Right renal cortex interstitium (tissue), 3 donors: ENCODE data around the gene PKN2. TPM values are rescaled to one million over a fixed set of nuclear protein-coding genes. Genes with fewer than 3 reads are reported as not detected.

Experiments used
- DNase-seq, 3 donors: peaks; one replicate each; pipeline ENCODE4 v3.0.0-alpha.2; 2013; ENCODE audit warnings: low read depth in 3 of 3, low spot score in 2 of 3
- polyA plus RNA-seq, 3 donors: library from polyadenylated mRNA; unstranded; fragments of 120-200 nt; gene quantifications; one replicate each; pipeline ENCODE4 v1.2.1, GENCODE V29; 2013; ENCODE audit not compliant: insufficient read length in 3 of 3

Gene PKN2
- polyA plus RNA-seq, 3 donors = 62.9 to 71.7 (median 67.0) TPM

DNA sequence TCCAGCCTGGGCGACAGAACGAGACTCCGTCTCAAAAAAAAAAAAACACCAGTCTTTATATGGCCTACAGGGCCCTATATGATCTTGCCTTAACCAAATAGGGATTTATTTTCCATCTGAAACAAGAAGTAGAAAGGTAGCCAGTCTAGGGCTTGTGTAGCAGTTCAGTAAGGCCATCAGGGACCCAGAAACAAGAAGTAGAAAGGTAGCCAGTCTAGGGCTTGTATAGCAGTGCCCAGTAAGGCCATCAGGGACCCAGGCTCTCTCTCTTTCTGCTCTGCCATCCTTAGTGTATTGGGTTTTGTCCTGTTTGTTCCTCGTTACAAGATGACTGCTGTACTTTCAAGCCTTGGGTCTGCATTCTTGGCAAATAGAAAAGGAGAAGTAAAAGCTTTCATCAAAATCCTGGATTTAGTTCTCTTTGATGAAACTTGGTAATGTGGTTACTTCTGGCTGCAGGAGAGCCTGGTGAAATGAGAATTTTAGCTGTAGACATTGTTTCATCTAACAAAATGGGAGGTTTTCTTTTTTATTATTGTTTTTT, 46.1 kb downstream of the PKN2 start:
- DNase-seq = no peak

GRCh38 chr1:88730995-88731394, 46.9 kb downstream of the PKN2 start:
- DNase-seq = no peak

- peak in 1 of 3 donors; percentile 15 for DNase-seq
These were observed 47.6 kb downstream of the PKN2 start for GRCh38 chr1:88731475-88732269.

DNA sequence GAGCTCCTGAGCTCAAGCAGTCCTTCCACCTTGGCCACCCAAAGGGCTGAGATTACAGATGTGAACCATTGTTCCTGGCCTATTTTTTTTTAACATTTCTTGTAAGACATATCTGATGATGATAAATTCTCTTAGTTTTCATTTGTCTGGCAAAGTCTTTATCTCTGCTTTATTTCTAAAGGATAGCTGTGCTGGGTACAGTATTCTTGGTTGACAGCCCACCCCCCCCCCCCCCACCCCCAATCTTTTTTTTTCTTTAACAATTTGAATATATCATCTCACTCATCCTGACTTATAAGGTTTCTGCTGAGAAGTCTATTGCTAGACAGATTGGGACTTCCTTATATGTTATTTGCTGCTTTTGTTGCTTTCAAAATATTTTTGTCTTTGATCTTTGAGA, 51.3 kb downstream of the PKN2 start:
- DNase-seq = no peak

- no peak for DNase-seq
These were observed 51.8 kb downstream of the PKN2 start for GRCh38 chr1:88735909-88736308.

DNA sequence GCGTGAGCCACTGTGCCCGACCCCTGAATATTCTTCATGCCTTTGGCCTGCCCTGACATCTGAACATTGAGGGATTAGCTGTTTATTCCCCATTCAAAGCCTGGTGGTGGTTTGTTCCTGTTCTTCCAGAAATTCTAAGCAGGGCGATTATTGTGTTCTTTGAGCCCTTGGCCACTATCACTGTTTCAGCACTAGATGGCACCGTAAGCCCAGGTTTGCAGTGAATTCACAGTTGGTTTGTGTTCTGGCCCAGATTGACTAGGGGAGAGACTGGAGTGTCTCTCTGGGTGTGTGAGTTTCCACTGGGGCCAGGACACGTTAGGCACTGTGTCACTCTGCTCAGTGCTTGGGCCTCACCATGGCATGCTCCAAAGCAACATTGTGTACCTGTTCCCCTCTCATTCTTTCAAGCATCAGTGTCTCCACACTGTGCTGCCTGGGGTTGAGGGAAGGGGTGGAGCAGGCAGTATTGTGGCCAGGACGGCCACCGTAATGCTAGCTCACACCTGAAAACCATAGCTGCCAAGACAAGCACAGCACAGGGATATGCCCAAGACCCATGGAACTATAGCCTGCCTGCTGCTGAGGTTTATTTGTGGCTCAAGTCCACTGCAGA, 52.7 kb downstream of the PKN2 start:
- no peak for DNase-seq

DNA sequence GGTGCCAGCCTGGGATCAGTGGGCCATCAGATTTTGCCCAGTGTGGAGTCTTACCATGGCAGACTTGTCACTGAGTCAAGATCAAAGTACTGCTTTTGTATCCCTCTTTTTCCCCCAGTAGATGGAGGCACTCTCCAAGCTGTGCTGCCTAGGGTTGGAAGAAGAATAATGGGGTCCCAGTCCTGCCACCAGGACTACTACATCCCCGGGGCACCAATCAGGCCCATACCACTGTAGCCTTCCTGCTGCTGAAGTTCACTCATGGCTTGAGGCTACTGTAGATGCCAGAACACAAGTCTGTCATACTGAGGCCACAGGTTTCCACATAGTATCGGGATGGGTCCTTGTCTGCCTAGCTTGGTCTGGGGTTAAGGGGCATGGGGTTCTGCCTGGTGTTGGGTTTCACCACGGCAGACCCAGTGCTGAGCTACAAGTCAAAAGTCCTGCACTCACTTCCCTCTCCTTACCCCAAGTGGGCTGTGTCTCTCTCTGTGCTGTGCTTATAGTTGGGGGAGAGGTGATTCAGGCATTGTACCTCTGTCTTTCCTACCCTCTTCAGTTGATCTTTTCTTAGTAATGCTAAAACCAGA, 53.4 kb downstream of the PKN2 start:
- no peak for DNase-seq

DNA sequence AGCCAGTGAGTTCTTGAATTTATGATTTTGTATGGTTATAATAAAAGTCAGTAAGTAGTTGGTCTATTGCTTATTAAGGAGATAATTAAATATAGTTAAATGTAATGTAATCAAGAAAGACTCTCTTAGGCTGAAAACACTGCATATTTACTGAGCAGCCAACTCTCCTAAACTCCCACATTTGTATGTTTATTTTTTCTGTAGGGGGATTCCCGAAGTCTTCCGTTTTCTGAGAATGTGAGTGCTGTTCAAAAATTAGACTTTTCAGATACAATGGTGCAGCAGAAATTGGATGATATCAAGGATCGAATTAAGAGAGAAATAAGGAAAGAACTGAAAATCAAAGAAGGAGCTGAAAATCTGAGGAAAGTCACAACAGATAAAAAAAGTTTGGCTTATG, 56.7 kb downstream of the PKN2 start:
- DNase-seq = no peak

DNA sequence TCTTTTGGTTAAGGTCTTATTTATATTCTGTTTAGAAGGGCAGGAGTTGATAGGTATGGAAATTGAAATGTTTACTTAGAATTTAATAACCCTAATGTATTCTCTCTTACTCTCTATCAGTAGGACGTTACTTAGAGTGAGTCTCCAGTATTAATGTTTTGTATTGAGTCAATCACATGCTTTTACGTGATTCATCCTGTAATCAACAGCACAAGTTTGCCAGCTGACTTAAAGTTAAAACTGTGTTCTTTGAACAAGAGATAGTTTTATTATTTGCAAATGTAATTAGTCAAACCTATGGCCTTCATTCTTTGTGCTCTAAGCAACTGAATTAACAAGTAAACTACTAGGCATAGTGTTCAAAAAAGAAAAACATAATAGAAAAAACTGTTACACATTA, 57.3 kb downstream of the PKN2 start:
- no peak for DNase-seq

DNA sequence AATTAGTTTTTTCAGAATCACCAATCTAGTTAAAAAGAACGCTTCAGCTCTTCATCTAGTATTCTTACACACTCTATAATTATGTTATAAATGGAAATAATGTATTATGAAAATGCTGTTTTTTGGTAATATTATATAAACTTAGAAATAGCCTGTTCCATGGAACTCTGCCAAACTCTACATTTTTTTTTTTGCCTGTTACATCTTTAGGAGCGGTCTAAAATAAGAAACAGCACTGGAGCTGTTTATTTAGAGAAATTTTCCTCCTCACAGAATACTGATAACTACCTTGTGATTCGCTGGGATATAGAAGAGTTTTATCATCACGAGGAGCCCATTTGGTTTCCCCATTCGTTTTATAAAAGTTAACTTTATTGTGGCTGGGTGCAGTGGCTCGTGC, 58.5 kb downstream of the PKN2 start:
- no peak for DNase-seq

- DNase-seq = no peak
These were observed 60.1 kb downstream of the PKN2 start for GRCh38 chr1:88744142-88744541.

- DNase-seq = no peak
These were observed 62.8 kb downstream of the PKN2 start for GRCh38 chr1:88746916-88747315.

DNA sequence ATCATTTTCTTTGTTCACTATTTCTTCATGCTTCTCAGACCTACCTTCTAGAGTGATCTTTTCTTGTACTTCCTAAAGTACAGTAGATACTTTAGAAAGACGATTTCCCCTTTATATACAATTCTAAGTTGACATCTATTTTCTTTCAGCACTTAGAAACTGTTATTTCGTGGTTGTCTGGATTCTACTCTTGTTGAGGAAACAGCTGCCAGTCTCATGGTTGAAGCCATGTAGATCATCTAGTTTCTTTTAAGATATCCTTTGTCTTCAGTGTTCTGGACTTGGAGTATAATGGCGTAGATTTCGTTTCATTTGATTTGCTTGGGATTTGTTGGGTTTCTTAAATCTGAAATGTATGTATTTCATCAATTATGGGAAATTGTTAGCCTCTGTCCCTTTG, 67.6 kb downstream of the PKN2 start:
- no peak for DNase-seq

GRCh38 chr1:88753506-88753905, 69.4 kb downstream of the PKN2 start:
- DNase-seq = no peak

DNA sequence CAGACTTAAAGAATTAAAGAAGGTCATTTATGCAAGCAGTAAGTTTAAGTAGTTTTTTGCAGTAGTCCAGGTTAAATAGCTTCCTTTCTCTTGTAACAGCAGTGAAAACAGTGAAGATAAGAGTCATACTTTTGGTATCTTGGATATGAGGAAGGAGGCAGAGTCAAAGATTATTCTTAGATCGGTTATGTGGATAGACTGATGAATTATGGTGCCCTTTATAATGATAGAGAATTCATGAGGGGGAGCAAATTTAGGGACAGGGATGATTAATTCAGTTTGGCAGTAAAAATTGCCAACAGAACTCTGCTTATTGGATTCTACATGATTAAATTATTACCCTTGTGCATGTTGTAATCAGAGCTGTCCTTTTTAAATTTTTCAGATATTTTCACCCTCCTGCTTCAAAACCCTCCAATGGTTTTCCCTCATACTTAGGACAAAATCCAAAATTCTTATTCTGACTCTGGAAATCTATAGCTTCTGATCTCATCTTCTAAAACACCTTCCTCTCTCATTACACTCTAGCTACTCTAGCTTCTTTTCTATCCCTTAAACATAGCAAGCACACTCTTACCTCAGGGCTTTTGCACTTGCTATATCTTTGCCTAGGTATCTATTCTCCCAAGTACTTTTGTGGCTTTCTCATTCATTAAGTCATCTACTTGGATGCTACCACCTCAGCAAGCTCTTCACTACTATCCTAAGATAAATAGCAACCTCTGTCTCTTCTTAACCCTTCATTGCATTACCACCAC, 79.8 kb downstream of the PKN2 start:
- DNase-seq = no peak

DNA sequence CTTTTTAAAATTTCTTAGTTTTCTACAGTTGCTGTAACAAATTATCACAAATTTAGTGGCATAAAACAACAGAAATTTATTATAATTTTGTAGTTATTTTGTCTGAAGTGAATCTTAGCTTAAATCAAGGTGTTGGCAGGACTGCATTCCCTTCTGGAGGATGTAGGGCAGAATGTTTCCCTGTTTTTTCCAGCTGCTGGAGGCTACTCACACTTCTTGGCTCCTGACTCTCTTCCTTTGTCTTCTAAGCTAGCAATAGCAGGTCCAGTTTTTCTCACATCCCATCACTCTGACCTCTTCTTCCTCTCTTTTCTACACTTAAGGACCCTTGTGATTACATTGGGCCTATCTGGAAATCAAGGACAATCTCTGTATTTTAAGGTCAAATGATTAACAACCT, 84.1 kb downstream of the PKN2 start:
- DNase-seq = no peak

GRCh38 chr1:88768816-88769215, 84.7 kb downstream of the PKN2 start:
- DNase-seq = no peak

- DNase-seq = no peak
These were observed 89.6 kb downstream of the PKN2 start for GRCh38 chr1:88773540-88774150.

GRCh38 chr1:88774151-88774556, 90.1 kb downstream of the PKN2 start:
- no peak for DNase-seq

- DNase-seq = no peak
These were observed 93.6 kb downstream of the PKN2 start for GRCh38 chr1:88777604-88778149.
